HG03520 (cell line): ENCODE data around the gene ADCY10.

Experiments used
- ATAC-seq: cut with Tn5 transposase; IDR thresholded peaks from one replicate; pipeline ENCODE4 v1.9.1; 2021; ENCODE audit warnings: mild to moderate bottlenecking, moderate library complexity; ENCODE audit not compliant: unreplicated experiment

Gene ADCY10

GRCh38 chr1:167790117-167790516 is 123.8 kb downstream of the ADCY10 start:
- no peak for ATAC-seq

- no peak for ATAC-seq
Observed at GRCh38 chr1:167789501-167789900, 124.4 kb downstream of the ADCY10 start.

GRCh38 chr1:167786502-167786901 is 127.4 kb downstream of the ADCY10 start:
- no peak for ATAC-seq

GRCh38 chr1:167784876-167785550 is 128.9 kb downstream of the ADCY10 start:
- no peak for ATAC-seq

- ATAC-seq: no peak
Observed at GRCh38 chr1:167782946-167783345, 131.0 kb downstream of the ADCY10 start.

GRCh38 chr1:167781558-167781957 is 132.4 kb downstream of the ADCY10 start:
- ATAC-seq: no peak

- no peak for ATAC-seq
Observed at GRCh38 chr1:167777269-167777650, 136.7 kb downstream of the ADCY10 start.

- ATAC-seq: no peak
Observed at GRCh38 chr1:167776616-167777268, 137.2 kb downstream of the ADCY10 start.

- no peak for ATAC-seq
Observed at GRCh38 chr1:167776151-167776550, 137.8 kb downstream of the ADCY10 start.

- ATAC-seq: no peak
Observed at GRCh38 chr1:167775178-167775577, 138.8 kb downstream of the ADCY10 start.

- ATAC-seq: no peak
Observed at GRCh38 chr1:167774710-167775109, 139.2 kb downstream of the ADCY10 start.

- ATAC-seq: no peak
Observed at GRCh38 chr1:167773516-167773915, 140.4 kb downstream of the ADCY10 start.

GRCh38 chr1:167772436-167772835 is 141.5 kb downstream of the ADCY10 start:
- ATAC-seq: no peak

GRCh38 chr1:167770127-167770526 is 143.8 kb downstream of the ADCY10 start:
- no peak for ATAC-seq

GRCh38 chr1:167767761-167768160 is 146.2 kb downstream of the ADCY10 start:
- no peak for ATAC-seq

GRCh38 chr1:167766538-167766937 is 147.4 kb downstream of the ADCY10 start:
- no peak for ATAC-seq

GRCh38 chr1:167765496-167765895 is 148.4 kb downstream of the ADCY10 start:
- ATAC-seq: no peak

- ATAC-seq: no peak
Observed at GRCh38 chr1:167764458-167765330, 149.2 kb downstream of the ADCY10 start.

- ATAC-seq: no peak
Observed at GRCh38 chr1:167763525-167764220, 150.3 kb downstream of the ADCY10 start.

- ATAC-seq: no peak
Observed at GRCh38 chr1:167762061-167762746, 151.7 kb downstream of the ADCY10 start.

GRCh38 chr1:167761400-167761799 is 152.5 kb downstream of the ADCY10 start:
- no peak for ATAC-seq
